Right ventricle myocardium superior (tissue), 1 donor: Measurements from ENCODE around the gene IL15RA. TPM values are rescaled to one million over a fixed set of nuclear protein-coding genes. Genes with fewer than 3 reads are reported as not detected.

Experiments used
- ATAC-seq: fragments of 200-7000 bp; cut with Tn5 transposase; one replicate; pipeline ENCODE4 v1.9.1; 2020; ENCODE audit warnings: mild to moderate bottlenecking; ENCODE audit not compliant: poor library complexity
- DNase-seq: peaks from one replicate; pipeline ENCODE4 v3.0.0-alpha.2; 2020
- intact Hi-C: fragments of 100-400 bp; cut with DNase I; formaldehyde crosslinking; loops from one replicate; pipeline ENCODE4 v1.11.2; 2022
- total RNA-seq: library from RNA; stranded (reverse); fragmentation: NEBNext Ultra II Directional; extraction: Animal tissue kit (Norgen Biotek cat#: 25700); gene quantifications from one replicate; pipeline ENCODE4 v1.2.1, GENCODE V29; 2021
- donor health status: DM: no; HTN: yes; CAD: no; lungs with severe emphysema.

Gene IL15RA
- total RNA-seq, 1 donor from 2014 or later, result 8.2 TPM

DNA sequence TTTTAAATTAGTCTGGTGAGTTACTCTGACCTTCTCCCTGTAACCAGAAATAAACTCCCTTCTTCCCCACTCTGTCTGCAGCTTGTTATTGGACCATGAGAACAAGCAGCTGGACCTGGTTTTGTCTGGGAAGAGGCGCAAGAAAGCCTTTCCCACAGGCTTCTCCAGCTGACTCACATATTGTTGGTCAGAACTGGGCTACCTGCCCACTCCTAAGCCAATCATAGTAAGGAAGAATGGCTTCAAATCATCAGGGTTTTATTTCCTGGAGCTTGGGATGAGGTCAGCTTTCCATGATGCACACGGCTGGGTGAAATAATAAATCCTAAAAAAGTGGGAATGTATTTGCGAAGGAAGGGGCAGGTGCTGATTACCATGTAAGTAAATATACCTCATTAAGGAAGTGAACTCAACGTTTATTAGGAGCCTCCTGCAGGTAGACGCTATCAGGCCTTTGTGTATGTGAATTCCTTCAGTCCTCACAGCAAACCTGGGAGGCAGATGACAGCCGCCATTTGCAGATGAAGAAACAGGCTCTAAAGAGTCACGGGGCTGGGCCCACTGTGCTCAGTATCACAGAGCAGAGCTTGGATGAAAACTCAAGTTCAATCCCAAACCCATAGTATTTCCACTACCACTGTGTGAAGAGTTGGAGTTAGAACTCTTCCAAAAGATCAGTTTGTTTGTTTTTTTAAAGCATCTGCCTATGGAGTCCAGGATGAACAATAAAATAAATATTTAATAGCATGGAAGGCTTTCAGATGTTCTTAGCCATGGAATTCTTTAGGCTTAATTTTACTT is 32.8 kb downstream of the IL15RA start:
- ATAC-seq, result peak; percentile 66
- intact Hi-C loops, result no loop called here
- peak; percentile 68 for DNase-seq

DNA sequence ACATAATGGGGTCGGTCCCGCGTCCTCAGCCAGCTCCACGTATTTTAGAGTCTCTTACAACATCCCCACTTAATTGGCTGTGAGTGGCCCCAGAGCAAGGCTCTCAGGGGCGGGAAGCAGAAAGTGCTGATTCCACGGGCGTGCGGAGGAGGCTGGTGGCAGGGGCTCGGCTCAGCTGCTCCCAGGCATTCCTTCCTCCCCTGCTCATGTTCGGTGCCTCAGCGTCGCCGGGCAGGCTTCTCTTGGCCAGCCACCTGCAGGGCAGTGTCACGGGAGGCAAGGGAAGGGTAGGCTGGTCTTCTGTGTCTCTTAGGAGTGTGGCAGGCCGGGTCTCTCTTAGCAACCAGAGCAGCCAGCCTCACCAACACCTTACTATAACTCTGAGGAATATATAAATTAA is 33.8 kb downstream of the IL15RA start:
- ATAC-seq, result peak; percentile 67
- intact Hi-C loops, result no loop called here
- DNase-seq, result peak; percentile 80

GRCh38 chr10:5942474-5942873 is 34.9 kb downstream of the IL15RA start:
- DNase-seq, result peak; percentile 81
- ATAC-seq, result peak; percentile 34
- intact Hi-C loops, result no loop called here

- DNase-seq, result no peak
- intact Hi-C loops, result no loop called here
- ATAC-seq, result no peak
Observed at GRCh38 chr10:5942001-5942400, 35.3 kb downstream of the IL15RA start.

GRCh38 chr10:5941579-5941978 is 35.8 kb downstream of the IL15RA start:
- intact Hi-C loops, result no loop called here
- ATAC-seq (no peak), DNase-seq (no peak)

DNA sequence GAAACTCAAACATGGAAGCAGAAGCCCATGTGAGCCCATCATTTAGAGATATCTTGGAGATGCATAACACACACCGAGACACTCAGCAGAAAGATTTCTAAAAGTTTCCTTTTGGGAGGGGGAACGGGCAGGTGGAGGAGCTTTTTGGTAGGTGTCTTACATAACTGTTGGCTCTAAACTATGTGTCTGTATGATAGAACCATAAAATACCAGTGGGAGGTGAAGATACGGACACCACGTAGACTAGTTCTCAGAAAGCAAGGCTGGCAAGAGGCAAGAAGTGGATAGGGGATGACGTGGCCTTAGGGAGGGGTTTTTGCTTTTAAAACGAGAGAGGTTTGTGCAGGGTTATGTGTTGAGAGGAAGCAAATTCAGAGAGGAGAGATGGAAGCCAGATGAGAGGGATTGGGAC is 36.5 kb downstream of the IL15RA start:
- intact Hi-C loops, result no loop called here
- ATAC-seq (no peak), DNase-seq (no peak)

- no peak for ATAC-seq
- intact Hi-C loops, result no loop called here
- DNase-seq, result no peak
Observed at GRCh38 chr10:5938291-5938690, 39.1 kb downstream of the IL15RA start.

DNA sequence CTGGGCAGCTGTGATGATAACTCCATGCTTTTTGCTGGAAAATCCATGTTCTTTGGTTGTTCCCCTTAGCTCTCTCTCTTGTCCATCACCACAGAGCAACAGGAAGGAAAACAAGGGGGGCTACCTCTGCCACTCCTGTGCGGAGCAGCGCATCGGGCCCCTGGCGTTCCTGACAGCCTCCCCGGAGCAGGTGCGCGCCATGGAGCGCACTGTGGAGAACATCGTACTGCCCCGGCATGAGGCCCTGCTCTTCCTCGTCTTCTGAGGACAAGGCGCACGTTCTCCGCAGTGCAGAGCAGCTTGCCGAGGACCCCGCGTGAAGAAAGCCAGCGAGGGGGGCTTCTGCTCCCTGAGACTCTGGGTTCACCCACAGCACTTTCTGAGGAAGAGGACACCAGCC is 40.3 kb downstream of the IL15RA start:
- DNase-seq (no peak), ATAC-seq (no peak)
- intact Hi-C loops, result no loop called here

- ATAC-seq (no peak), DNase-seq (no peak)
- intact Hi-C loops, result no loop called here
Observed at GRCh38 chr10:5935628-5936027, 41.7 kb downstream of the IL15RA start.

DNA sequence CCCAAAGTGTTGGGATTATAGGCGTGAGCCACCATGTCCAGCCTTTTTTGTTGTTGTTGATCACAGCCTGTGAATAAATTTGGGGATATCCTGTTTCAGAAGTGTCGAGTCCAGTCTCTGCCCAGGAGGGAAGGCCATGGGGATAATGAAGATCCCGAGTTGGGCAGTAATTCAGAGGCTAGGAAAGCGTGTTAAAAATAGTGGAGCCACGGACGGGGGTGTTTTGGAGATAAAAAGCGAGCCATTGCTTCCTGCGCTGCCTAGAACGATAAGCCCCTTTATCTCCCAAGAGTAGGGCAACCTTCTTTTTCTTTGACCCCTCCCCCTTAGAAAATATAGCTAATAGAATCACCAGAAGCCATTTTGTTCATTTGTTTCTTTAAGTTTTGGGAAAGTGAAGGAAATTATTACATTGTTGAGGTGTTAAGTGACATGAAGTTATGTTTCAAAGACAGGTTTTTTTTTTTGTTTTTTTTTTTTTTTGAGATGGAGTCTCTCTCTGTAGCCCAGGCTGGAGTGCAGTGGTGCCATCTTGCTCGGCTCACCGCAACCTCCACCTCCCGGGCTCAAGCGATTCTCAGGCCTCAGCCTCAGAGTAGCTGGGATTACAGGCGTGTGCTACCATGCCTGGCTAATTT is 43.3 kb downstream of the IL15RA start:
- no peak for ATAC-seq
- intact Hi-C loops, result no loop called here
- DNase-seq, result no peak

- no peak for ATAC-seq
- intact Hi-C loops, result no loop called here
- DNase-seq, result no peak
Observed at GRCh38 chr10:5932345-5932744, 45.0 kb downstream of the IL15RA start.

DNA sequence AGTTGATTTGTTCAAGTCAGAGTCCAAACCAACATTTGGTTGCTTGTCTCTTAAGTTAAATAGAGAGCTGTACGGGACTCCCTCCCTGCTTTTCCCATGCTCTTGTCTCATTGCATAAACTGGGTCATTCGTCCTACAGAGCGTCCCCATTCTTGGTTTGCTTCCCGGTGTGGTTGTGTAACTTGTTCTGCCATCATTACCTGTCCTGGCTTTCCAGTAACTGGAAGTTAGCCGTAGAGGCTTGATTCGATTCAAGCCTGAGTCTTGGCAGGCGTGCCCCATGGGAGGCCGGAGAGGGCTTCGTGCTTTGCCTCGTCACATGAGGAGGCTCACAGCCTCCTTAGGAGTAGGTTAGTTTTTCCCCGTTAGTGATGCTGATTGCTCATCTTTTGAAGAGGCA is 47.1 kb downstream of the IL15RA start:
- DNase-seq, result no peak
- ATAC-seq, result no peak
- intact Hi-C loops, result no loop called here

- ATAC-seq (no peak), DNase-seq (no peak)
- intact Hi-C loops, result no loop called here
Observed at GRCh38 chr10:5929442-5929841, 47.9 kb downstream of the IL15RA start.

GRCh38 chr10:5927306-5927705 is 50.0 kb downstream of the IL15RA start:
- ATAC-seq, result no peak
- intact Hi-C loops, result no loop called here
- DNase-seq, result no peak

GRCh38 chr10:5924889-5925288 is 52.5 kb downstream of the IL15RA start:
- intact Hi-C loops, result no loop called here
- peak; percentile 27 for ATAC-seq
- no peak for DNase-seq

GRCh38 chr10:5921746-5922145 is 55.6 kb downstream of the IL15RA start:
- ATAC-seq, result no peak
- no peak for DNase-seq
- intact Hi-C loops, result no loop called here

DNA sequence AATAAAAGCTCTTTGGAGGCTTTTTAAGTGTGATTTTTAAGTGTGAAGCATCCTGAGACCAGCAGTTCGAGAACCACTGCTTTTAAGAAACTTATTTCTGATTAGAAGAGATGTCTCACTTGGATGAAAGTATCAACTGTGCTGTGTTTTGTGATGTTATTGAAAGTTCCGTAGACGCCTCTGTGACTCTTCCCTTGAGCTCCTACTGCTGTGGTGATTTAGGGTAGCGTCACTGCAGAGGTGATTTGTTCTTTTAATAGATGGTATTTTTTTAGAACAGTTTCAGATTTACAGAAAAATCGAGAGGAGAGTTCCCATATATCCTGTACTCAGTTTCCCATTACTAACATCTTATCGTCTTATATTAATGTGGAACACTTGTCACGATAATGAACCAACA is 57.8 kb downstream of the IL15RA start:
- ATAC-seq, result no peak

GRCh38 chr10:5918763-5919162 is 58.6 kb downstream of the IL15RA start:
- DNase-seq (no peak), ATAC-seq (no peak)
- intact Hi-C loops, result no loop called here

More for the DNA sequence above, 57.8 kb downstream of the IL15RA start:
- intact Hi-C loops, result no loop called here
- no peak for DNase-seq

DNA sequence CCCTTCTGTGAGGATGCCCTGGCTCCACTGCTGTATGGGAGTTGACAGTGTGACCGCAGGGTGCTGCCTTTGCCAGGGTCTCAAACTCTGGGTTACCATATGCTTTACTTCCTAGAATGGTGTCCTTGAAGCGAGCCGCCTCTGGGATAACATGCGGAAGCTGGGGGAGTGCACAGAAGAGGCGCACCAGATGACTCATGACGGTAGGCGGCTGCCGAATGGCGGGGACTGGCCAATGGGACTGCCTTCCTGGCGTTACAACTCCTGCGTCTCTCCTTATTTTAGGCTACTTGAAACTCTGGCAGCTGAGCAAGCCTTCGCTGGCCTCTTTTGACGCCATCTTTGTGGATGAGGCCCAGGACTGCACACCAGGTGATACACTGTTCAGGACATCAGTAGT is 60.0 kb downstream of the IL15RA start:
- intact Hi-C loops, result no loop called here
- ATAC-seq (no peak), DNase-seq (no peak)

DNA sequence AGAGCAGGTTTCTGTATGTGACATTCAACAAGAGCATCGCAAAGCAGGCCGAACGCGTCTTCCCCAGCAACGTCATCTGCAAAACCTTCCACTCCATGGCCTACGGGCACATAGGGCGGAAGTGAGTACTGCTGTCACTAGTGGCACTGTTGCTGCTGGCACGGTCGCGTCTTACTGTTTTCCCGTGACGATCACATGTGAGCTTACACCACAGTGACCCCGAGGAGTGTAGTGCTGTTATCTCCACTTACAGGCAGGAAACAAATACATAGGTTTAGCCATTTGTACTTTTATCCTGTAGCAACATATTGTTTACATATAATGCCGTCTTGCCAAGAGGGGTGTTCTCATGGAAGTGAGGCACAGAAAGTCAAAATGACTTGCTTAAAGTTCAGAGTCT is 61.9 kb downstream of the IL15RA start:
- DNase-seq (no peak), ATAC-seq (no peak)
- intact Hi-C loops, result no loop called here
